ENCODE data around the gene HOOK2. TPM values are rescaled to one million over a fixed set of nuclear protein-coding genes. Genes with fewer than 3 reads are reported as not detected.

Gene HOOK2
- total and polyA plus RNA-seq, 2 of the 4 experiments (the other 2 are of a cell fraction): 7.5 to 21.6 TPM

DNA sequence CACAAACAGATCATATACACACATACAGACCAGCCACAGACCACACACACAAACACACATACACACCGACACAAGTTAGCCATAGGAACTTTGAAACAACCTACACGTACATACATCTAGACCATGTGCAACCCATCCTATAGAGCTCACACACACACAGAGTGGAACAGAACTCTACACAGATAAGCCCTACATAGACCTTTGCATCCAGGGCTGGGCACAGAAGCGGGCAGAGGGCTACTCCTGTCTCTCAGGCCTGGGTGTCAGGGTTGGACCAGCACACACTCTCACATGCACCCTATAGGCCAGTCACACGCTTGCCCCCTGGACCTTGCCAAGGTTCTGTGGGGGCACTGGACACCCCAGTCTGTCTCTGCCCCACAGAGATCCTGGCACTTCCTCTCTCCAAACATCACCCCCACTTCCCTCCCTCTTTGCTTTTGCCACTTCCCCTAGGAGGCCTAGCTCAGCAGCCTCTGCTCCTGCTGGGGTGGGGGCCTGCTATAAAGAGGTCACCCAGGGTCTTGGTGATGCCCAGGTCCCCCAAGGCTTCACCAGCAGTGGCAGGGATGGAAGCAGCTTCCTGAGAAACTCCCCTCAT lies 10.2 kb upstream of the HOOK2 start:
- CTCF ChIA-PET: no interaction called here

More for the DNA sequence above, 10.2 kb upstream of the HOOK2 start:
- peak overlapping the region; percentile 77 for H4K5ac ChIP-seq (ENCODE audit: low read depth, low read length)
- H3K4me1 ChIP-seq (ENCODE audit: control insufficient read depth, insufficient read depth, low read length): peaks cover 47% of the 10 kb centered on the region
- POLR2A ChIA-PET (ENCODE audit: unreplicated experiment): no interaction called here
- no peak for DNase-seq
- peaks cover 0 to 34% of the 10 kb centered on the region in 2 experiments; a peak in 2 of 4 replicates for H3K79me1 ChIP-seq (ENCODE audit: low read depth in 1 of 2, low read length in 2 of 2)
- peak overlapping the region; percentile 97 for H2AK5ac ChIP-seq (ENCODE audit: low read depth, low read length)
- H3K14ac ChIP-seq (replicated peaks; ENCODE audit: low read depth, low read length): peak overlapping the region; percentile 45
- H3K18ac ChIP-seq (ENCODE audit: low read depth, low read length): peak overlapping the region; percentile 29
- H3K4ac ChIP-seq (ENCODE audit: low read depth, low read length): peak overlapping the region; percentile 80
- dilution Hi-C loops (cut with HindIII; ENCODE audit: low sequenced_read_pairs, unreplicated experiment) (no loop called here), intact Hi-C loops (cut with micrococcal nuclease) (no loop called here), in situ Hi-C loops (cut with MboI; ENCODE audit: low sequenced_read_pairs) (loop anchor here (25.0 kb wide), 1 partner anchor 1052 kb away; no protein-coding TSS in a partner anchor)
- no peaks in the 10 kb centered on the region for H3K9me3 ChIP-seq (ENCODE audit: control insufficient read depth, insufficient read depth, low read length)
- H2BK15ac ChIP-seq (ENCODE audit: low read depth, low read length): peak overlapping the region; percentile 22; the same call in 2 of the 3 replicates
- 63% methylated on average over 3 of the region's 4 CpGs; no CpG with 5 or more reads in 1 of the 2 experiments for WGBS, 2 experiments (ENCODE audit: extremely low coverage in 2 of 2, insufficient read length in 1 of 2)
- H4K8ac ChIP-seq (ENCODE audit: low read depth in 2 of 2, low read length in 2 of 2): peak overlapping the region; percentile 3 to 79; a peak in 3 of 4 replicates
- H3K56ac ChIP-seq (ENCODE audit: extremely low read depth, insufficient read depth, low read length): no peak overlapping the region
- peak overlapping the region; percentile 86 for H2AFZ ChIP-seq (replicated peaks; ENCODE audit: low read length, poor library complexity)
- H3K4me3 ChIP-seq (ENCODE audit: insufficient read depth, low read depth, low read length): no peak overlapping the region
- H2BK5ac ChIP-seq (ENCODE audit: low read depth, low read length, poor library complexity, severe bottlenecking): peak overlapping the region; percentile 95
- ATAC-seq (ENCODE audit: low read depth): no peak
- peaks cover 25% of the 10 kb centered on the region for H3K9me1 ChIP-seq (ENCODE audit: insufficient read depth, low read length)
- H3K9ac ChIP-seq (ENCODE audit: low read depth, low read length): no peak overlapping the region
- peak overlapping the region; percentile 48 for H3K23ac ChIP-seq (ENCODE audit: low read depth, low read length)
- H2AK9ac ChIP-seq (replicated peaks; ENCODE audit: low read depth, low read length, poor library complexity): peak overlapping the region; percentile 81
- no peaks in the 10 kb centered on the region for H3K36me3 ChIP-seq (ENCODE audit: control insufficient read depth, insufficient read depth, low read length)
- H2BK120ac ChIP-seq (ENCODE audit: low read depth, low read length): peak overlapping the region; percentile 88
- peaks cover 3% of the 10 kb centered on the region; the same call in 1 of the 2 replicates for H4K20me1 ChIP-seq (ENCODE audit: insufficient read depth, low read length)
- peak overlapping the region; percentile 5; the same call in 1 of the 2 replicates for H2BK20ac ChIP-seq (ENCODE audit: low read depth, low read length)
- H3K27ac ChIP-seq (ENCODE audit: insufficient read depth, low read length): peak overlapping the region; percentile 0; the same call in 1 of the 2 replicates
- H3K27me3 ChIP-seq (ENCODE audit: control insufficient read depth, insufficient read depth, low read length): no peaks in the 10 kb centered on the region
- H3K4me2 ChIP-seq (ENCODE audit: low read depth, low read length): no peak overlapping the region
- no TSS peak for BruUV-seq (replicated peaks)
- peak overlapping the region; percentile 40 for H4K91ac ChIP-seq (ENCODE audit: insufficient read depth, low read depth, low read length)
- TF ChIP-seq, protein P1, sequence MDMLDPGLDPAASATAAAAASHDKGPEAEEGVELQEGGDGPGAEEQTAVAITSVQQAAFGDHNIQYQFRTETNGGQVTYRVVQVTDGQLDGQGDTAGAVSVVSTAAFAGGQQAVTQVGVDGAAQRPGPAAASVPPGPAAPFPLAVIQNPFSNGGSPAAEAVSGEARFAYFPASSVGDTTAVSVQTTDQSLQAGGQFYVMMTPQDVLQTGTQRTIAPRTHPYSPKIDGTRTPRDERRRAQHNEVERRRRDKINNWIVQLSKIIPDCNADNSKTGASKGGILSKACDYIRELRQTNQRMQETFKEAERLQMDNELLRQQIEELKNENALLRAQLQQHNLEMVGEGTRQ (IDR thresholded peaks at IDR 0.05; ENCODE audit: low read depth, low read length): no peak
- TF ChIP-seq SMC3 (IDR thresholded peaks at IDR 0.05; ENCODE audit: low read depth, low read length) (no peak), POLR2A (IDR thresholded peaks at IDR 0.05; ENCODE audit: low read depth, low read length) (peak; percentile 27; the same call in 1 of the 2 replicates), NFE2L2 (IDR thresholded peaks at IDR 0.05; ENCODE audit: low read depth, low read length) (no peak), MAZ (IDR thresholded peaks at IDR 0.05; ENCODE audit: borderline replicate concordance, low read depth, low read length) (no peak), BHLHE40 (IDR thresholded peaks at IDR 0.05; ENCODE audit: low read depth, low read length) (no peak), CEBPB (IDR thresholded peaks at IDR 0.05; ENCODE audit: low read depth, low read length) (no peak)
- TF ChIP-seq, protein P2, sequence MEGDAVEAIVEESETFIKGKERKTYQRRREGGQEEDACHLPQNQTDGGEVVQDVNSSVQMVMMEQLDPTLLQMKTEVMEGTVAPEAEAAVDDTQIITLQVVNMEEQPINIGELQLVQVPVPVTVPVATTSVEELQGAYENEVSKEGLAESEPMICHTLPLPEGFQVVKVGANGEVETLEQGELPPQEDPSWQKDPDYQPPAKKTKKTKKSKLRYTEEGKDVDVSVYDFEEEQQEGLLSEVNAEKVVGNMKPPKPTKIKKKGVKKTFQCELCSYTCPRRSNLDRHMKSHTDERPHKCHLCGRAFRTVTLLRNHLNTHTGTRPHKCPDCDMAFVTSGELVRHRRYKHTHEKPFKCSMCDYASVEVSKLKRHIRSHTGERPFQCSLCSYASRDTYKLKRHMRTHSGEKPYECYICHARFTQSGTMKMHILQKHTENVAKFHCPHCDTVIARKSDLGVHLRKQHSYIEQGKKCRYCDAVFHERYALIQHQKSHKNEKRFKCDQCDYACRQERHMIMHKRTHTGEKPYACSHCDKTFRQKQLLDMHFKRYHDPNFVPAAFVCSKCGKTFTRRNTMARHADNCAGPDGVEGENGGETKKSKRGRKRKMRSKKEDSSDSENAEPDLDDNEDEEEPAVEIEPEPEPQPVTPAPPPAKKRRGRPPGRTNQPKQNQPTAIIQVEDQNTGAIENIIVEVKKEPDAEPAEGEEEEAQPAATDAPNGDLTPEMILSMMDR (conservative IDR thresholded peaks at IDR 0.05; ENCODE audit: low read depth, low read length): no peak
